ENCODE data around the gene CDC14B. TPM values are rescaled to one million over a fixed set of nuclear protein-coding genes. Genes with fewer than 3 reads are reported as not detected.

Gene CDC14B
- total and polyA plus RNA-seq, 2 experiments from 2014 or later: 48.5 to 49.4 TPM

DNA sequence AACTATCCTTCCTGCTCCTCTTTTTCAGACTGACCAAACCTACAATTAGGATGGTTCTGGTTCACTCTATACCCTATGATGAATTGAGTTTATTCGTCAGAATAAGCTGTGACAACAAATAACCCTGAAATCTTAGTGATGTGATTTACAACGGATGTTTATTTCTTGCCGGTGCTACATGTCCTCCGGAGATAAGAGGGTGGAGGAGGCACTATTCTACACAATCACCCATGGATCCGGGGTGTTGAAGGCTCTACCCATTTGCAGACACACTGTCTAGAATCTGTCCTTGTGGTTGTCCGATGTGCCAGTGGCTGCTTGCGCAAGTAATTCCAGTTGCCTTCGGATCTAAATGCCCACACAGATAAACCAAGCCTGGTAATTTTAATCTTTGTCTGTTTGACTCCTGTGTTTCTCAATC lies 44.7 kb downstream of the CDC14B start:
- TF ChIP-seq, protein P1, sequence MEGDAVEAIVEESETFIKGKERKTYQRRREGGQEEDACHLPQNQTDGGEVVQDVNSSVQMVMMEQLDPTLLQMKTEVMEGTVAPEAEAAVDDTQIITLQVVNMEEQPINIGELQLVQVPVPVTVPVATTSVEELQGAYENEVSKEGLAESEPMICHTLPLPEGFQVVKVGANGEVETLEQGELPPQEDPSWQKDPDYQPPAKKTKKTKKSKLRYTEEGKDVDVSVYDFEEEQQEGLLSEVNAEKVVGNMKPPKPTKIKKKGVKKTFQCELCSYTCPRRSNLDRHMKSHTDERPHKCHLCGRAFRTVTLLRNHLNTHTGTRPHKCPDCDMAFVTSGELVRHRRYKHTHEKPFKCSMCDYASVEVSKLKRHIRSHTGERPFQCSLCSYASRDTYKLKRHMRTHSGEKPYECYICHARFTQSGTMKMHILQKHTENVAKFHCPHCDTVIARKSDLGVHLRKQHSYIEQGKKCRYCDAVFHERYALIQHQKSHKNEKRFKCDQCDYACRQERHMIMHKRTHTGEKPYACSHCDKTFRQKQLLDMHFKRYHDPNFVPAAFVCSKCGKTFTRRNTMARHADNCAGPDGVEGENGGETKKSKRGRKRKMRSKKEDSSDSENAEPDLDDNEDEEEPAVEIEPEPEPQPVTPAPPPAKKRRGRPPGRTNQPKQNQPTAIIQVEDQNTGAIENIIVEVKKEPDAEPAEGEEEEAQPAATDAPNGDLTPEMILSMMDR (IDR thresholded peaks at IDR 0.05; ENCODE audit: low read depth, low read length): no peak
- Histone ChIP-seq H3K4me3 (no peak overlapping the region), H3K9me3 (ENCODE audit: low read depth) (no peaks in the 10 kb centered on the region), H3K4me1 (ENCODE audit: low read depth) (peaks cover 12% of the 10 kb centered on the region), H3K36me3 (no peaks in the 10 kb centered on the region), H3K27ac (peak overlapping the region; percentile 35), H3K27me3 (no peaks in the 10 kb centered on the region)
- peak in 1 of 2 donors; percentile 30 for DNase-seq (ENCODE audit: low read depth in 1 of 2, low spot score in 1 of 2)

DNA sequence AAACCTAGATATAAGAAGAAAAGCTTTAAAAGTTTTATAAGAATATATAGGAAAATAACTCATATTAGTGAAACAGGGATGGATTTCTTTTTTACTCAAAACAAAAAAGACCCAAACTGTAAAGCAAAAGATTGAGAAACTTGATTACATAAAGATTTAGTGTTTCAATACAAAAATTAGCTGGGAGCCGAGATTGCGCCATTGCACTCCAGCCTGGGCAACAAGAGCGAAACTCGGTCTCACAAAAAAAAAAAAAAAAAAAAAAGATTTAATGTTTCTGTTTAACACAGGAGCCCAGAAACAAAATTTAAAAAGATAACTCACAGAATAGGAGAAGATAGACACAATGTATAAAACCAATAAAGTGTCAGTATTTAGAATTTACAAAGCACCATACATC lies 45.2 kb downstream of the CDC14B start:
- Histone ChIP-seq H3K36me3 (no peaks in the 10 kb centered on the region), H3K27me3 (no peaks in the 10 kb centered on the region), H3K9me3 (ENCODE audit: low read depth) (no peaks in the 10 kb centered on the region), H3K4me1 (ENCODE audit: low read depth) (peaks cover 8% of the 10 kb centered on the region), H3K4me3 (no peak overlapping the region), H3K27ac (no peak overlapping the region)
- TF ChIP-seq, protein P1 (IDR thresholded peaks at IDR 0.05; ENCODE audit: low read depth, low read length): no peak
- no peak for DNase-seq (ENCODE audit: low read depth in 1 of 2, low spot score in 1 of 2)

DNA sequence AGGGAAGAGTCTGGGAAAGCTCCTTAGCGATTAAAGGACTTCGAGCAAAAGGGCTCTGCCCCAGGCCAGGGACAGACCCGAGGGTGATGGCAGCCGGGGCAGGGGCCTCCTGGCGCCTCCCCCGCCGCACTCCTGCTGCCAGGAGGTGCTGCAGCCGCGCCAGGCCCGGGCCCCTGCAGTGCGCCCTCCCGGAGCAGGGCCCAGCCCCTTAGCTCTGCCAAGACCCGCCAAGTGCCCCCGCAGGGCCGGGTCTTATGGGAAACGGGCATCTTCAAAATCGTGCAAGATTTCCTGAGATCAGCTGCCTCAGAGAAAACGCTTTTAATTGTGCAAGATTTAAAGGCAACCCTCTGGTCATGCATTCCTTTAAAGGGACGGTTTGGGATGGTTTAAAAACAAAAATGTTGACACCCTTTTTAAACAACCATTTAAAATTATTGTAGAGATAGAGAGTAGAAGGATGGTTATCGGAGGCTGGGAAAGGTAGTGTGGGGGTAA lies 52.4 kb downstream of the CDC14B start:
- H3K4me3 ChIP-seq: peak overlapping the region; percentile 44
- H3K9me3 ChIP-seq (ENCODE audit: low read depth): no peaks in the 10 kb centered on the region
- TF ChIP-seq, protein P1 (IDR thresholded peaks at IDR 0.05; ENCODE audit: low read depth, low read length): no peak
- peaks cover 19% of the 10 kb centered on the region for H3K4me1 ChIP-seq (ENCODE audit: low read depth)
- H3K36me3 ChIP-seq: peaks cover 2% of the 10 kb centered on the region
- H3K27ac ChIP-seq: peak overlapping the region; percentile 73
- peak in 1 of 2 donors; percentile 29 for DNase-seq (ENCODE audit: low read depth in 1 of 2, low spot score in 1 of 2)
- H3K27me3 ChIP-seq: no peaks in the 10 kb centered on the region

DNA sequence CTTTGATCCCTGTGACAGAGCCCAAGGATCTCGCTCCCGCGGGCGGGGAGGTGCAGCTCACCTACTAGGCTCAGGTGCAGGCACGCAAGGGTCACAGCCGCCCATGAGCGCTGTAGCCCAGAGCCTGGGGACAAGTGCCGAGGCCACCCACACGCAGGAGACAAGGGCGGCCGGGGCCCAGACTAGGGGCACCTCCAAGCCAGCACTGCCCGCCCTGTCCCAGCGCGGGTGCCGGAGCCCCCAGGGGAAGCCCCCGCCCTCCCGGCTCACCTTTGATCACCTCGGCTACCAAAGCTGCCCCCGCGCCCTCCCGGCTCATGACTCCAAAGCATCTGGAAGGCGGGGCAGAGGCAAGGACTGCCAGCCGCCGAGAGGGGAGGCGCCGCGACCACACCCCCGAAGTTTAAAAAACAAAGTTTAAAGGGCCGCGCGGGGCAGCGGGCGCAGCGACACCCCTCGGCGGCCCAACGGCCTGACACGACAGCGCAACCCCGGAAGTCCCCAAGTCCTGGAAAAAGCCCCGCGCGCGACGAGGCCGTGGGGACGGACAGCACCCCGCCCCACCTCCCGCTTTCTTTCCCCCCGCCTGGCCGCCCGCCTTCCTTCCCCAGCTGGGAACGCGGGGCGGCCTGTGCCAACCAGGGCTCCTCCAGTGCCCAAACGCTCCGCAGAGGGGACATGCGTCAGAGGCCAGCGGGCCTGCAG lies 53.0 kb downstream of the CDC14B start:
- Histone ChIP-seq H3K4me3 (peak overlapping the region; percentile 44), H3K9me3 (ENCODE audit: low read depth) (no peaks in the 10 kb centered on the region), H3K4me1 (ENCODE audit: low read depth) (peaks cover 19% of the 10 kb centered on the region), H3K27me3 (no peaks in the 10 kb centered on the region), H3K36me3 (peaks cover 6% of the 10 kb centered on the region), H3K27ac (peak overlapping the region; percentile 73)
- TF ChIP-seq, protein P1 (IDR thresholded peaks at IDR 0.05; ENCODE audit: low read depth, low read length): peak; percentile 42
- DNase-seq (ENCODE audit: low read depth in 1 of 2, low spot score in 1 of 2): peak; percentile 40 to 81

DNA sequence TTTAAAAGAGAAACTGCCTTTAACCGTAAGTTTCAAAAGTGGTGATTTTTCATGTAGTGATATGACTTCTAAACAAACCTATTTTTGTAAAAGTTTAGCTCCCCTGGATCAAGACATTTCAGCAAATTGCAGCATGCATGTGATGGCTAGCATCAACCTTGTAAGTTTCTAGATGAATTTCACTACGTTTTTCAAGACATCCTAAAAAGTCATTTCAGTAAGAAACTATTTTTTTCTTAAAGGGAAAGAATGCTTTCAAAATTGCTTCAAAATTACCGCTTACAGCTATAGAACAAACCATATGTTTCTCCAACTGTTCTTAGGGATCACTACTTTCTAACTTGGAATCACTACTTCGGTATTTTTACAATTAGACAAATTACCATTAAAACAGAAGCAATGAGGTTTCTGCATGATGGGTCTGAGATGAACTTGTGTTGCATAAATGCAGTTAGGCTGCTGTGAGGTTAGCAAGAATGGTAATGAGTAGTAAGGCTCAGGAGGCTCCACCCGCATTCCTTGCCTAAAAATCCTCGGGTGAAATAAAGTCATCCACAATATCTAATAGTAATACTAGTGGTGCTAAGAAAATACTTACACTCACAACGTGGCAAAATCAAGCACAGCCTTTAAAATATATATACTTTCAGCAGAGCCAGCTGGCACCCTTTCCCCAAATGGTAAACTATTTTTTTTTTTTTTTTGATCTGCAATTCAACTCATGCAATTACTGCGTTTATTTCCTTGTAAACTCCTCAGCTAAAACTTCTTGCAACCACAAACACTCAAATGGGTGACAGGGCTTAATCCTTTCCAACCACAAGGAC lies 53.8 kb downstream of the CDC14B start:
- H3K9me3 ChIP-seq (ENCODE audit: low read depth): no peaks in the 10 kb centered on the region
- H3K27me3 ChIP-seq: no peaks in the 10 kb centered on the region
- TF ChIP-seq, protein P1 (IDR thresholded peaks at IDR 0.05; ENCODE audit: low read depth, low read length): no peak
- H3K4me3 ChIP-seq: peak overlapping the region; percentile 44
- DNase-seq (ENCODE audit: low read depth in 1 of 2, low spot score in 1 of 2): peak in 1 of 2 donors; percentile 40
- H3K36me3 ChIP-seq: peaks cover 6% of the 10 kb centered on the region
- peak overlapping the region; percentile 73 for H3K27ac ChIP-seq
- peaks cover 19% of the 10 kb centered on the region for H3K4me1 ChIP-seq (ENCODE audit: low read depth)
